Right renal cortex interstitium (tissue), 3 donors: Measurements from ENCODE around the gene THAP3. TPM values are rescaled to one million over a fixed set of nuclear protein-coding genes. Genes with fewer than 3 reads are reported as not detected.

ENCODE experiments used
- DNase-seq, 3 donors: peaks; one replicate each; pipeline ENCODE4 v3.0.0-alpha.2; 2013; ENCODE audit warnings: low read depth in 3 of 3, low spot score in 2 of 3
- polyA plus RNA-seq, 3 donors: library from polyadenylated mRNA; unstranded; fragments of 120-200 nt; gene quantifications; one replicate each; pipeline ENCODE4 v1.2.1, GENCODE V29; 2013; ENCODE audit not compliant: insufficient read length in 3 of 3

THAP3 gene
- polyA plus RNA-seq, 3 donors: 16.7 to 18.4 (median 16.8) TPM

DNA sequence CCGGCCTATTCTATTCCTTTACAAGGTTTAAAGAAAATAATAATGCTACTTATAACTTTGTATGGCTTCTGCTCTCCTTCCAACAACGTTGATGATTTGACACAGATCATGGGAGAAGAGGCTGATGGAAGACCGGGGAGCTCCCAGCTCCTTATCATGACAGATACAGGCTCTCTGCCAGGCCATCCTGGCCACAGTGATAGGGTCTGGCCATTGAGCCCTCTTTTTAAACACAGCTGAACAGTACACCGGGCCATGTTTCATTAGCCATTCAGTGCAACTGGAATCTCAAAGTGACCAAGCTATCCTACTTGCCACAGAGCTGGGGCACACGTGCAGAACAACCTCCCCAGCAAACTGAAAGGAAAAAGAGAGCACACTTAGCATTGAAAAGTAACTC lies 42.0 kb downstream of the THAP3 start:
- DNase-seq: no peak

DNA sequence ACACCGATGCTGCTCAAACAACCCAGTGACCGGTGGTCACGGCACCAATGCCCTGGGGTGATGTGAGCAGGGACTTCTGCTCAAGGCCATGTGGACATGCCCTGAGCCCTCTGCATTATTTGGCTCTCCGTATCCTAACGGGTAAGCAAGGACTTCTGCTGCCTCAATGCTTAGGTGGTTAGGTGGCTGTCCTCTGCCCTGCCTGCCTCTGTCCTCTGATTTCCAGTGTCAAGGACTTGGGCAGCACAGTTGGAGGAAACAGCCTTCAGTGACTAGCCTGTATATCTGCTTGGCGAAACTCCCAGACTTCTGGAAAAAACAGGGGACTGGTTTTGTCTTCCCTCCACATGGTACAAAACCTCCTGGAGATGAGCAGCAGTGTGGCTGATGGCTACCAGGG lies 42.5 kb downstream of the THAP3 start:
- DNase-seq: no peak

DNA sequence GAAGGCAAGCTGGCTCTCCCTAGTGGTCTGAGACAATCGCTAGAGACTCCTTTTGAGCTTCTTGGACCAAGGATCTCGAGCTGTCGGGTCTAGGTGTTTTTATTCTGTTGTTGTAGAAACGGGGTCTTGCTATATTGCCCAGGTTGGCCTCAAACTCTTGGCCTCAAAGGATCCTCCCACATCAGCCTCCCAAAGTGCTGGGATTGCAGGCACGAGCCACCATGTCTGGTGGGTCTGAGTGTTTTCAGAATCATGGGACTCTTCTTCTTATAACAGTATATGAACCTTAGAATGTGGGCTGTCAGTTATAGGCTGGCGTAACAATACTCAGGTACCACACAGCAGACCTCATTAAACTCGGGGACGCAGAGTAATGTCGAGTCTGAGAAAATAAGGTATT lies 43.8 kb downstream of the THAP3 start:
- no peak for DNase-seq

DNA sequence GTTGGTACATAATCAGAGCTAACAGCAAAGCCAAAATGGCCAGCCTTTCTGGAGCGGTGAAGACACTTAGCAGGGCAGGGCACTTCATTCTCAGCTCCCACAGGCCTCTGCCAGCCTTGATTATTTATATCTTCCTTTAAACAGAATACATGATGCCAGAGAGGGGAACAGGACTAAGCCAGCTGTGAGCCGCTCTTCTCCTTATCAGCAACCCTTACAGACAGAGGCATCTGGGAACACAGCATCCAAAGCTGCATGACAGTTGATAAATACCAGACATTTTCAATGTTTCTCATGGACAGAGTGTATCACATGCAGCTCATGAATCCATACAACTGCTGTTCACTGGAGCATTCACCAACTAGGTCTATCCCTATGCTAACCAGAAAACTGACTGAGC lies 47.9 kb downstream of the THAP3 start:
- DNase-seq: no peak

DNA sequence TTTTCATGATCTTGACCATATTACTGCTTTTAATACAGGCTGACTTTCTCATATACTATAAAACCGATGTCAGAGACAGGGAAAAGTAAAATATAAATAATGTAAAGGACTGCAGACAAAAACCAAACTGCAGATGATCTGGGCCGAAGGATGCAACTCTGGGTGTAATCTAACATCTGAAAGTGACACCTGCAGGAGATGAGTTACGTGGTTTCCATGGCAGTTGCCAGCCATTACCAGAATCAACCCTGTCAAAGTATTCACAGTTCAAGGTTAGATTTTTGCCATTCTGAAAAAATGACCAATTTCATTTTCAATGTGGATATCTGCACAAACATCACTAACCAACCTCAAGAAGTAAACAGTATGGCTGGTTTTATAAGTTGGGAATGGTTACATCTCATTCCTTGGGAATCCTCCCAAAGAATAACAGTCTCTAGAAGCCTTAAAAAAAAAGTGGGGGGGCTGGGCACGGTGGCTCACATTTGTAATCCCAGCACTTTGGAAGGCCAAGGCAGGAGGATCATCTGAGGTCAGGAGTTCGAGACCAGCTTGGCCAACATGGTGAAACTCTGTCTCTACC lies 49.2 kb downstream of the THAP3 start:
- DNase-seq: no peak

DNA sequence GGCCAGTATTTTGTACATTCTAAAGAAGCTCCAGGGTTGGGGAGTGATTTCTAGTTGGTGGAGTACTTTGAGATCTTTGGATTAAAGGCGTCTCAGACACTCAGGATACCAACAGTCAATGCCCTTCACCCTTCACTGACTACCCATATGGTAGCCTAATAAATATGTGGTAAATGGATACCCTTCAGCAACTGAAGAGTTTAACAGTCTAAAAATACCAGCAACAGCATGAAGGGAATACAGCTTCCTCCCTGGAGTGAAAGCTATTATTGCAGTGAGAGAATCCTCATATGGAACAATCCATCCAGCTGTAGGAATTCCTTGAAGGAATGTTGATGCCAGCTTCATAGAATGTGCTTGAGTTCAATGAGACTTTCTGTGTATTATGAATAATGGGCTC lies 50.1 kb downstream of the THAP3 start:
- no peak for DNase-seq

DNA sequence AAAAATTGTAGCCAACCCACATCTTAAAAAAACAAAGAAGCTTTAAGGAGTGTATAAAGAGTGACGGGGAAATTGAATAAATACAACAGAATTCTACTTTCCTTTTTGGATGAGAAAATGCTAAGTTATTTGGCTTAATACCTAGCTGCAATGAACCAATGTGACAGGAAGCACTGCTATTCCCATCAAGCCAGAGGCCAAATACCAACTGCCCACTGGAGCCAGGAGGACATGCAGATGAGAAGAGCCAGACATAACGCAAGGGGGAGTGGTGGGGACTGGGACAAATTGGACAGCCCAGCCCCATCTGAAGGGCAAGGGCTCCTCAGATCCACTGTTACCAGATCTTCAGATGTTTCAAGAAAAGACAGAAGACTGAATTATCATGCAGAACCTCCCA lies 51.3 kb downstream of the THAP3 start:
- no peak for DNase-seq

Other genes with a start within 250 kb of the THAP3 start
- gene ACOT7, start 231.1 kb upstream of the THAP3 start, polyA plus RNA-seq: 10 to 100 TPM; 29.3 to 36.1 (median 30.4) TPM
- gene HES2, start 204.9 kb upstream of the THAP3 start, polyA plus RNA-seq: under 1 TPM; 0.14 to 0.42 (median 0.34) TPM
- 10 to 100 TPM; 10.4 to 14.4 (median 12.2) TPM for gene ESPN, start 200.1 kb upstream of the THAP3 start, polyA plus RNA-seq
- 1 to 10 TPM; 7.0 to 9.2 (median 8.6) TPM for gene TNFRSF25, start 158.7 kb upstream of the THAP3 start, polyA plus RNA-seq
- gene PLEKHG5, start 133.2 kb upstream of the THAP3 start, polyA plus RNA-seq: 10 to 100 TPM in 2 of 3 donors, 1 to 10 TPM in 1; 9.1 to 11.1 (median 10.2) TPM
- gene NOL9, start 70.4 kb upstream of the THAP3 start, polyA plus RNA-seq: 10 to 100 TPM; 14.8 to 15.9 (median 15.1) TPM
- gene TAS1R1, start 69.6 kb upstream of the THAP3 start, polyA plus RNA-seq: under 1 TPM in 2 of 3 donors, not detected in 1; 0.08 to 0.17 TPM
- 10 to 100 TPM; 24.0 to 28.5 (median 26.6) TPM for gene ZBTB48, start 44.9 kb upstream of the THAP3 start, polyA plus RNA-seq
- gene KLHL21, start 22.0 kb upstream of the THAP3 start, polyA plus RNA-seq: 10 to 100 TPM; 12.3 to 14.5 (median 13.2) TPM
- 10 to 100 TPM; 23.5 to 25.0 (median 23.6) TPM for gene PHF13, start 11.1 kb upstream of the THAP3 start, polyA plus RNA-seq
- 10 to 100 TPM; 59.9 to 68.9 (median 61.2) TPM for gene DNAJC11, start 76.9 kb downstream of the THAP3 start, polyA plus RNA-seq
- gene CAMTA1, start 160.6 kb downstream of the THAP3 start, polyA plus RNA-seq: 10 to 100 TPM; 82.3 to 84.7 (median 83.6) TPM